Adrenal gland (tissue), 5 donors: ENCODE data around the gene IKBKG.
"Not testable (repeated sequence)": the region's sequence is repeated elsewhere in the genome, so short reads cannot be mapped to it uniquely, and the experiment has no call there.

Experiments
- CTCF ChIP-seq, 6 experiments: fragments of 450-650 bp in 4 of 6; fragments of 200-600 bp in 2 of 6; sonication (generic) in 1 of 6; IDR thresholded peaks; 1 replicate in 5 of 6; 2 replicates in 1 of 6; pipeline versions ENCODE4 v1.5.1 to v1.8.0; 2016 to 2021; ENCODE audit warnings: antibody characterized with exemption in 6 of 6, mild to moderate bottlenecking in 2 of 6, moderate library complexity in 1 of 6
- POLR2A ChIP-seq, 2 donors: fragments of 450-650 bp; IDR thresholded peaks; one replicate each; pipeline ENCODE4 v1.6.1; 2017; ENCODE audit warnings: antibody characterized with exemption in 2 of 2, mild to moderate bottlenecking in 2 of 2, moderate library complexity in 1 of 2
- donor health status: DM: no; HTN: no; CAD: no.

GRCh38 chrX:154573061-154573460, 25.6 kb downstream of the IKBKG start:
- TF ChIP-seq POLR2A, CTCF (IDR thresholded peaks at IDR 0.05): not testable (repeated sequence)
